ENCODE data around the gene DNMT3A. TPM values are rescaled to one million over a fixed set of nuclear protein-coding genes. Genes with fewer than 3 reads are reported as not detected.
A peak's percentile ranks its signal among the peaks of the same experiment; 100 is the strongest.

The DNMT3A gene
- total RNA-seq, 1 donor from 2014 or later: 12.9 TPM

DNA sequence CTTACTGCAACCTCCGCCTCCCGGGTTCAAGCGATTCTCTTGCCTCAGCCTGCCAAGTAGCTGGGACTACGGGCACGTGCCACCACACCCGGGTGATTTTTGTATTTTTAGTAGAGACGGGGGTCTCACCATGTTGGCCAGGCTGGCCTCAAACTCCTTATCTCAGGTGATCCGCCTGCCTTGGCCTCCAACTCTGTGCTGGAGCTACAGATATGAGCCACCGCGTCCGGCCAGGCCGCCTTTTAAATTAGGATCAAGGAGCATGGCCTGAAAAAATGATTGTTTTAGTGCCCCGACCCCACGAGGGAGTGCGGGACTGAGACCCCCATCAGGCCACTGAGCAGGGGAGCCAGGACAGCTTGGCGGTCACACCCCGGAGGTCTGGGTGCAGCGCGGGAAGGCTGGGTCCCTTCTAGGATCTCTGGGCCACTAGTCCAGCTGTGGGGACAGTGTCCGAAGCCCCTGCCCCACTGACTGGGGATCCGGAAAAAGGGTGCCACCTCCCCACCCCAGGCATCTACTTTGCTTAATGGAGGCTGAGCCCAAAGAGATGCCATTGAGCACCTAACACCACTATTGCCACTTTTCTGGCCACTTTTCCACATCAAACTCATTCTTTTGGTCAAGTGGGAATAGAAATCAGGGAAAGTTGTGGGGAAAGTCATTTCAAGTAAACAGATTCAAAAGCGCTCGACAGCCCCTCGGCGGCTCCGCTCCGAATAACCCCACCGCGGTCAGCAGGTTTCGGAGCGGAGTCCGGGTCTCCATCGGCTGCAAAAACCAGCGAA is 19.7 kb upstream of the DNMT3A start:
- Histone ChIP-seq H3K4me3 (ENCODE audit: low read depth, low read length) (no peak overlapping the region), H3K27me3 (ENCODE audit: control insufficient read depth, insufficient read depth, low read length) (no peaks in the 10 kb centered on the region), H3K36me3 (ENCODE audit: control insufficient read depth, insufficient read depth, low read length) (no peaks in the 10 kb centered on the region)
- FAIRE-seq (no peak), DNase-seq (ENCODE audit: low read depth) (no peak)
- TF ChIP-seq, protein P1, sequence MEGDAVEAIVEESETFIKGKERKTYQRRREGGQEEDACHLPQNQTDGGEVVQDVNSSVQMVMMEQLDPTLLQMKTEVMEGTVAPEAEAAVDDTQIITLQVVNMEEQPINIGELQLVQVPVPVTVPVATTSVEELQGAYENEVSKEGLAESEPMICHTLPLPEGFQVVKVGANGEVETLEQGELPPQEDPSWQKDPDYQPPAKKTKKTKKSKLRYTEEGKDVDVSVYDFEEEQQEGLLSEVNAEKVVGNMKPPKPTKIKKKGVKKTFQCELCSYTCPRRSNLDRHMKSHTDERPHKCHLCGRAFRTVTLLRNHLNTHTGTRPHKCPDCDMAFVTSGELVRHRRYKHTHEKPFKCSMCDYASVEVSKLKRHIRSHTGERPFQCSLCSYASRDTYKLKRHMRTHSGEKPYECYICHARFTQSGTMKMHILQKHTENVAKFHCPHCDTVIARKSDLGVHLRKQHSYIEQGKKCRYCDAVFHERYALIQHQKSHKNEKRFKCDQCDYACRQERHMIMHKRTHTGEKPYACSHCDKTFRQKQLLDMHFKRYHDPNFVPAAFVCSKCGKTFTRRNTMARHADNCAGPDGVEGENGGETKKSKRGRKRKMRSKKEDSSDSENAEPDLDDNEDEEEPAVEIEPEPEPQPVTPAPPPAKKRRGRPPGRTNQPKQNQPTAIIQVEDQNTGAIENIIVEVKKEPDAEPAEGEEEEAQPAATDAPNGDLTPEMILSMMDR (IDR thresholded peaks at IDR 0.05; ENCODE audit: insufficient read depth, low read length, severe bottlenecking): no peak

DNA sequence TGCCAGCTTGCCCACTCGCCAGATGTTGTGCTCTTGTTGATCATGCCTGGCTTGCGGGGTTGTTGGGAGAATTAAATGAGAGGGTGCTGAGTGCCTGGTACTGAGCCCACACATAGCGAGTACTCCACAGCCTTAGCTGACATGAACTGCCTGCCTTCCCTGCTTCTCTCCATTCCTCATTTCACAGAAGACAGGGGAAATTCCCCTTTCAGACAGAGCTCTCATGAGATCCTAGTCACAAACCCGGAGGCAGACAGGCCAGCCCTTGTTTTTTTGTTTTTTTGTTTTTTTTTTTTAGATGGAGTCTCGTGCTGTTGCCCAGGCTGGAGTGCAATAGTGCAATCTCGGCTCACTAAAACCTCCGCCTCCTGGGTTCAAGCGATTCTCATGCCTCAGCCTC is 17.1 kb upstream of the DNMT3A start:
- Histone ChIP-seq H3K27me3 (ENCODE audit: control insufficient read depth, insufficient read depth, low read length) (no peaks in the 10 kb centered on the region), H3K4me3 (ENCODE audit: low read depth, low read length) (no peak overlapping the region), H3K36me3 (ENCODE audit: control insufficient read depth, insufficient read depth, low read length) (no peaks in the 10 kb centered on the region)
- DNase-seq (ENCODE audit: low read depth) (no peak), FAIRE-seq (no peak)
- TF ChIP-seq, protein P1 (IDR thresholded peaks at IDR 0.05; ENCODE audit: insufficient read depth, low read length, severe bottlenecking): no peak

DNA sequence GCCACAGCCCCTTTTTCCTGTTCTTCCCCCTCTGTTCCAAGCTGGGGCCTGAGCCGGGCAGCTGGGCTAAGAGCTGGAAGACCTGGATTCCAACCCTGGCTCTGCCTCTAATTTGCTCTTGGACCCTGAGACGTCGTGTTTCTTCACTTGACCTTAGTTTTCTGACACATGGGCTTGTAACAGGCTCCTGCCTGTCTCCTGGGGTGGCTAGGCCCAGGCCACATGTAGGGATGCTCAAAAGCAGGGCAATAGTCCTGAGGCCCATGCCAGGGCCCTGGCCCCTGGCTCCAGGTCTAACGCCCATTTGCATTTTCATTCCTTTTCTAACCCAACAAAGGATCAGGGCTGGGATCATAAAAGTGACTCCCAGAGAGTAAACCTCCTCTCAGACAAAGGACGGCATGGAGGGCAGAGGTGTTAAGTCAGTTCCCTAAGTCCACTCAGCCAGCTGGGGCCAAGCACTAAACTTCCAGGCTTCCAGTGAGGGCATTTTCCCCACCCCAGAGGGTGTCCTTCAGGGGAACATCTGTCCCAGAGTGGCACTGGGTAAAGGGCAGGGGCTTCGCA is 16.6 kb upstream of the DNMT3A start:
- no peaks in the 10 kb centered on the region for H3K36me3 ChIP-seq (ENCODE audit: control insufficient read depth, insufficient read depth, low read length)
- no peaks in the 10 kb centered on the region for H3K27me3 ChIP-seq (ENCODE audit: control insufficient read depth, insufficient read depth, low read length)
- TF ChIP-seq, protein P1 (IDR thresholded peaks at IDR 0.05; ENCODE audit: insufficient read depth, low read length, severe bottlenecking): no peak
- FAIRE-seq (no peak), DNase-seq (ENCODE audit: low read depth) (no peak)
- no peak overlapping the region for H3K4me3 ChIP-seq (ENCODE audit: low read depth, low read length)

DNA sequence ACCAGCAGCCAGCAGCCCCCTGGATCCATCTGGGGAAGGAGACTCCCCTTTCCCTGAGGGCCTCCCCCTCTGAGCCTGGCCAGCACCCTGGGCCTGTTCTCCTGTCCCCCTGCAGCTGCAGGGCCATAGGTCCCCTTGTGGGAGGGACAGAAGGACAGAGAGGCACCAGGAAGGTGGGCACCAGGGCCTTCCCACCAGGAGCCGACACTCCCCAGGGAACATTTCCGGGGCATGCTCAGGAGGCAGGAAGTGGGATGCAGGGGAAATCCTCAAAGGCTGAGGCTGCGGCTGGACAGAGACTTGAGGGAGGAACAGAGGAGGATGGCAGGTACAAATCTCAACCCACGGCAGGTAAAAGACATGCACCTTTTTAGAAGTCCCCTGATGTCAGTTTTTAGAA is 14.4 kb upstream of the DNMT3A start:
- DNase-seq (ENCODE audit: low read depth) (no peak), FAIRE-seq (no peak)
- H3K27me3 ChIP-seq (ENCODE audit: control insufficient read depth, insufficient read depth, low read length): no peaks in the 10 kb centered on the region
- TF ChIP-seq, protein P1 (IDR thresholded peaks at IDR 0.05; ENCODE audit: insufficient read depth, low read length, severe bottlenecking): no peak
- H3K36me3 ChIP-seq (ENCODE audit: control insufficient read depth, insufficient read depth, low read length): no peaks in the 10 kb centered on the region
- H3K4me3 ChIP-seq (ENCODE audit: low read depth, low read length): no peak overlapping the region

DNA sequence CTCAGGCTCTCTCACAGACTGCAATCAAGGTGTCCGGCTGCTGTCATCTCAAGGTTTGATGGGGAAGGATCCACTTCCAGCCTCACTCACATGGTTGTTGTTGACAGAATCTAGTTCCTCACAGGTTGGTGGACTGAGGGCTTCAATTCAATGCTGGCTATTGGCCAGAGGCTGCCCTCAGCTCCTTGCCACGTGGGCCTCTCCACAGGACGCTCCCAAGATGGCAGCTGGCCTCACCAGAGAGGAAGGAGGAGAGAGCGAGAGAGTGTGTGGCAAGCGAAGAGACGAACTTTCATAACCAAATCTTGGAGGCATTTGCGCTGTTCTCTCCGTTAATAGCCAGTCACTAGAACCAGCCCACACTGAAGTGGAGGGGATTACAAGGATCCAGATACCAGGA is 13.5 kb upstream of the DNMT3A start:
- TF ChIP-seq, protein P1 (IDR thresholded peaks at IDR 0.05; ENCODE audit: insufficient read depth, low read length, severe bottlenecking): no peak
- no peak for DNase-seq (ENCODE audit: low read depth)
- H3K27me3 ChIP-seq (ENCODE audit: control insufficient read depth, insufficient read depth, low read length): no peaks in the 10 kb centered on the region
- peak; percentile 91 for FAIRE-seq
- no peak overlapping the region for H3K4me3 ChIP-seq (ENCODE audit: low read depth, low read length)
- H3K36me3 ChIP-seq (ENCODE audit: control insufficient read depth, insufficient read depth, low read length): no peaks in the 10 kb centered on the region

All from bronchial epithelial cell (primary cell).